HG03064 (cell line): ENCODE data around the gene DDX24.
A peak's percentile ranks its signal among the peaks of the same experiment; 100 is the strongest.
"Not testable (repeated sequence)": the region's sequence is repeated elsewhere in the genome, so short reads cannot be mapped to it uniquely, and the experiment has no call there.

Experiments
- ATAC-seq: cut with Tn5 transposase; IDR thresholded peaks from one replicate; pipeline ENCODE4 v1.9.1; 2021; ENCODE audit warnings: low read depth; ENCODE audit not compliant: unreplicated experiment

The DDX24 gene

GRCh38 chr14:94087891-94088290 lies 6.9 kb upstream of the DDX24 start:
- ATAC-seq: no peak

GRCh38 chr14:94081386-94081820 lies 401 bp upstream of the DDX24 start:
- ATAC-seq: peak; percentile 33

- ATAC-seq: no peak
These were observed 946 bp downstream of the DDX24 start for GRCh38 chr14:94079891-94080620.

GRCh38 chr14:94077823-94078222 lies 3.2 kb downstream of the DDX24 start:
- no peak for ATAC-seq

- ATAC-seq: no peak
These were observed 3.7 kb downstream of the DDX24 start for GRCh38 chr14:94077111-94077821.

- ATAC-seq: no peak
These were observed 6.0 kb downstream of the DDX24 start for GRCh38 chr14:94075008-94075407.

GRCh38 chr14:94074534-94074933 lies 6.5 kb downstream of the DDX24 start:
- no peak for ATAC-seq

GRCh38 chr14:94072076-94072475 lies 8.9 kb downstream of the DDX24 start:
- ATAC-seq: not testable (repeated sequence)

GRCh38 chr14:94066089-94066676 lies 14.8 kb downstream of the DDX24 start:
- no peak for ATAC-seq

GRCh38 chr14:94062344-94062940 lies 18.6 kb downstream of the DDX24 start:
- no peak for ATAC-seq

- ATAC-seq: no peak
These were observed 21.0 kb downstream of the DDX24 start for GRCh38 chr14:94059998-94060397.

GRCh38 chr14:94058674-94059138 lies 22.3 kb downstream of the DDX24 start:
- no peak for ATAC-seq

- no peak for ATAC-seq
These were observed 22.8 kb downstream of the DDX24 start for GRCh38 chr14:94058128-94058673.

GRCh38 chr14:94056579-94057308 lies 24.3 kb downstream of the DDX24 start:
- no peak for ATAC-seq

GRCh38 chr14:94054936-94055335 lies 26.1 kb downstream of the DDX24 start:
- ATAC-seq: no peak

GRCh38 chr14:94054401-94054800 lies 26.6 kb downstream of the DDX24 start:
- no peak for ATAC-seq

GRCh38 chr14:94052662-94053061 lies 28.3 kb downstream of the DDX24 start:
- no peak for ATAC-seq

- ATAC-seq: no peak
These were observed 28.8 kb downstream of the DDX24 start for GRCh38 chr14:94052199-94052598.

- no peak for ATAC-seq
These were observed 29.2 kb downstream of the DDX24 start for GRCh38 chr14:94051779-94052178.

- ATAC-seq: no peak
These were observed 29.9 kb downstream of the DDX24 start for GRCh38 chr14:94051115-94051514.
